ENCODE data around the gene MTA1. TPM values are rescaled to one million over a fixed set of nuclear protein-coding genes. Genes with fewer than 3 reads are reported as not detected.
A peak's percentile ranks its signal among the peaks of the same experiment; 100 is the strongest.

The MTA1 gene
- polyA plus RNA-seq, 1 of the 3 experiments (the other 2 are of a cell fraction): 96.3 TPM

GRCh38 chr14:105472486-105472991 lies 52.9 kb downstream of the MTA1 start:
- peaks cover 6% of the 10 kb centered on the region; the same call in 1 of the 2 replicates for H4K20me1 ChIP-seq (ENCODE audit: insufficient read depth)
- no peaks in the 10 kb centered on the region for H3K9me3 ChIP-seq
- no peaks in the 10 kb centered on the region for H3K27me3 ChIP-seq (ENCODE audit: insufficient read depth)
- TF ChIP-seq FOSL2 (IDR thresholded peaks at IDR 0.05; ENCODE audit: borderline replicate concordance, low read depth) (no peak), EZH2phosphoT487 (IDR thresholded peaks at IDR 0.05; ENCODE audit: borderline replicate concordance, low read depth) (no peak), REST (IDR thresholded peaks at IDR 0.05; ENCODE audit: low read depth, low read length) (no peak), GABPA (IDR thresholded peaks at IDR 0.05; ENCODE audit: low read depth) (no peak), RCOR1 (IDR thresholded peaks at IDR 0.05; ENCODE audit: low read length) (no peak), MAX (IDR thresholded peaks at IDR 0.05; ENCODE audit: low read depth) (no peak), MEF2A (IDR thresholded peaks at IDR 0.05; ENCODE audit: borderline replicate concordance, low read depth) (no peak), PBX3 (IDR thresholded peaks at IDR 0.05) (no peak), TEAD4 (IDR thresholded peaks at IDR 0.05; ENCODE audit: borderline replicate concordance, insufficient read depth) (no peak), JUND (IDR thresholded peaks at IDR 0.05) (no peak), POLR2AphosphoS5 (IDR thresholded peaks at IDR 0.05; ENCODE audit: low read depth, low read length) (no peak)
- peaks cover 27% of the 10 kb centered on the region for H3K79me2 ChIP-seq (ENCODE audit: insufficient read depth)
- H3K4me1 ChIP-seq (ENCODE audit: control insufficient read depth in 1 of 2, insufficient read depth in 2 of 2, low read depth in 1 of 2, low read length in 1 of 2): peaks cover 18 to 74% of the 10 kb centered on the region in 2 experiments; a peak in 3 of 4 replicates
- H3K4me3 ChIP-seq (ENCODE audit: low read depth in 2 of 2, low read length in 1 of 2): no peak overlapping the region
- WGBS (ENCODE audit: low lambda C conversion rate): 44% methylated on average over 2 of the region's 12 CpGs
- peak; percentile 72 for DNase-seq
- H2AFZ ChIP-seq (ENCODE audit: low read depth): no peak overlapping the region
- no peak overlapping the region; the same call in 1 of the 2 replicates for H3K4me2 ChIP-seq
- CTCF ChIA-PET: interaction anchor here (0.9 to 8.1 kb wide), 12 partner anchors 11 to 107 kb away, joined by 3 to 137 read pairs (median 6); partner anchors contain the start of genes CRIP1 and TEDC1
- H3F3A ChIP-seq (replicated peaks; ENCODE audit: insufficient read depth): peaks cover 9% of the 10 kb centered on the region
- H3K9ac ChIP-seq: no peak overlapping the region
- H3K27ac ChIP-seq (ENCODE audit: low read depth in 2 of 2, low read length in 1 of 2): peak overlapping the region in 1 of 2 experiments; percentile 99; a peak in 2 of 4 replicates
- H3K36me3 ChIP-seq (replicated peaks in 1 of 2; ENCODE audit: control insufficient read depth in 1 of 2, insufficient read depth in 2 of 2, low read length in 1 of 2): peaks cover 0 to 26% of the 10 kb centered on the region in 2 experiments
- no peaks in the 10 kb centered on the region for H3K9me2 ChIP-seq
- POLR2A ChIA-PET: interaction anchor here (0.7 to 3.2 kb wide), 5 partner anchors 8 to 30 kb away, joined by 3 to 16 read pairs (median 3); no protein-coding TSS in a partner anchor
